ENCODE measurements around the gene C11orf91. TPM values are rescaled to one million over a fixed set of nuclear protein-coding genes. Genes with fewer than 3 reads are reported as not detected.

Gene C11orf91
- total and polyA plus RNA-seq, 2 of the 8 experiments (the other 6 are each of a cell fraction or from before 2014, with no cell fraction given) = not detected

DNA sequence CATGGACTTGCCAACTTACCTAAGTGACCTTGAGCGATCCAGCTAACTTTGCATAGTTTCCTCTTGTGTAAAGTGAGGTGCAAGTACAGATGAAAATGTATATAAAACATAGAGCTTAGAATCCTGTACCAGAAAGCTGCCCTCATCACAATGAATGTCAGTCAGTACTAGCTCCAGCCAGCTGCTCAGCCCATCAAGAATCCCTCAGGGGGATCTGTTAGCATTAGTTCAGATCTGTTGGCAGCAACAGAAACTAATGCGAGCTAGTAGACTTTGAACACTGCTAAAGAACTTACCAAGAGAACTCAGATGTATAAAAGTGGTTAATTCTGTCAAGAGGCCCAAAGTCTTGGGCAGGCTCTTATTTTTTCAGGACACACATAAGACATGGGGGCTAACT, 6.3 kb upstream of the C11orf91 start:
- no peak for TF ChIP-seq TAF1 (IDR thresholded peaks at IDR 0.05; ENCODE audit: low read depth, low read length)
- no peak for TF ChIP-seq RXRA (IDR thresholded peaks at IDR 0.05; ENCODE audit: insufficient read depth, low read depth, low read length)
- TF ChIP-seq BACH1 (IDR thresholded peaks at IDR 0.05; ENCODE audit: low read length) = no peak
- no peak for TF ChIP-seq KDM5A (IDR thresholded peaks at IDR 0.05; ENCODE audit: low read length)
- no peak for TF ChIP-seq TCF12 (IDR thresholded peaks at IDR 0.05; ENCODE audit: low read depth, low read length)
- TF ChIP-seq CREB1 (IDR thresholded peaks at IDR 0.05) = no peak
- TF ChIP-seq NANOG (IDR thresholded peaks at IDR 0.05; ENCODE audit: insufficient read depth, low read depth, low read length, poor library complexity, severe bottlenecking) = no peak
- TF ChIP-seq CHD1 (IDR thresholded peaks at IDR 0.05; ENCODE audit: low read depth, low read length) = no peak
- no peak overlapping the region for H3K9ac ChIP-seq (replicated peaks in 1 of 4; ENCODE audit: extremely low read depth in 1 of 4, low read depth in 3 of 4, low read length in 3 of 4)

More for the DNA sequence above, 6.3 kb upstream of the C11orf91 start:
- Histone ChIP-seq H4K91ac (replicated peaks; ENCODE audit: insufficient read length, low read length) (no peak overlapping the region), H2BK12ac (ENCODE audit: low read depth, low read length) (no peak overlapping the region), H4K5ac (ENCODE audit: insufficient read length, low read depth, low read length) (no peak overlapping the region), H3K79me2 (ENCODE audit: control insufficient read depth in 1 of 2, insufficient read depth in 2 of 2, low read length in 2 of 2) (no peaks in the 10 kb centered on the region), H3K4me3 (ENCODE audit: extremely low read depth in 1 of 4, insufficient read depth in 2 of 4, low read depth in 3 of 4, low read length in 4 of 4) (no peak overlapping the region), H3K23ac (ENCODE audit: insufficient read length) (no peak overlapping the region), H3K4me1 (replicated peaks in 1 of 4; ENCODE audit: control insufficient read depth in 3 of 4, insufficient read depth in 4 of 4, low read length in 3 of 4) (peaks cover 0 to 3% (median 0%) of the 10 kb centered on the region in 4 experiments; a peak in 2 of 7 replicates), H3K27me3 (replicated peaks in 1 of 4; ENCODE audit: control insufficient read depth in 3 of 4, extremely low read depth in 1 of 4, insufficient read depth in 3 of 4, low read length in 3 of 4) (no peaks in the 10 kb centered on the region), H3K14ac (ENCODE audit: insufficient read length) (no peak overlapping the region), H3K9me3 (ENCODE audit: insufficient read depth in 2 of 2, low read depth in 1 of 2, low read length in 1 of 2) (no peaks in the 10 kb centered on the region), H3K4me2 (ENCODE audit: insufficient read depth in 1 of 2, low read depth in 2 of 2, low read length in 2 of 2) (no peak overlapping the region), H2BK5ac (ENCODE audit: low read depth, low read length) (no peak overlapping the region), H4K8ac (ENCODE audit: extremely low read depth, insufficient read depth, low read length) (no peak overlapping the region), H4K20me1 (replicated peaks in 1 of 2; ENCODE audit: control insufficient read depth in 1 of 2, insufficient read depth in 2 of 2, low read length in 2 of 2) (peaks cover 0 to 2% of the 10 kb centered on the region in 2 experiments), H3K18ac (ENCODE audit: extremely low read depth, low read length) (no peak overlapping the region), H2BK15ac (ENCODE audit: low read length) (no peak overlapping the region), H3K23me2 (ENCODE audit: low read depth, low read length) (no peaks in the 10 kb centered on the region), H2BK20ac (ENCODE audit: low read length) (no peak overlapping the region), H3K27ac (ENCODE audit: low read depth, low read length) (no peak overlapping the region), H3K36me3 (ENCODE audit: control insufficient read depth in 2 of 4, insufficient read depth in 4 of 4, low read length in 3 of 4) (peaks cover 6 to 15% (median 12%) of the 10 kb centered on the region in 4 experiments; a peak in 6 of 8 replicates), H3K79me1 (ENCODE audit: low read depth, low read length) (no peaks in the 10 kb centered on the region), H2AFZ (ENCODE audit: low read length) (no peak overlapping the region), H2BK120ac (replicated peaks; ENCODE audit: low read depth, low read length) (no peak overlapping the region), H3K56ac (replicated peaks; ENCODE audit: insufficient read length, low read depth, low read length) (no peak overlapping the region), H2AK5ac (ENCODE audit: low read depth, low read length) (no peak overlapping the region), H3K4ac (replicated peaks; ENCODE audit: insufficient read length, low read depth, low read length) (no peak overlapping the region)
- DNase-seq (ENCODE audit: low read depth in 1 of 2, low spot score in 2 of 2) (no peak), FAIRE-seq (no peak)
- ChIA-PET POLR2A (ENCODE audit: partially characterized antibody) (interaction anchor here (1.1 kb wide), 1 partner anchor 10 kb away, joined by 3 read pairs; no protein-coding TSS in a partner anchor), CTCF (ENCODE audit: partially characterized antibody) (interaction anchor here (0.5 to 2.4 kb wide), 6 partner anchors 9 to 165 kb away, joined by 3 to 18 read pairs (median 5); no protein-coding TSS in a partner anchor)
- 84% methylated on average over 2 of the region's 2 CpGs; no CpG with 5 or more reads in 1 of the 2 experiments for WGBS, 2 experiments (ENCODE audit: extremely low coverage in 1 of 2, insufficient coverage in 1 of 2, insufficient read length in 1 of 2, insufficient replicate concordance in 2 of 2, low coverage in 1 of 2, low lambda C conversion rate in 2 of 2, missing lambda C conversion rate in 1 of 2)

All from H1 (cell line).